Fibroblast of lung (primary cell): ENCODE data around the gene DLG4. TPM values are rescaled to one million over a fixed set of nuclear protein-coding genes. Genes with fewer than 3 reads are reported as not detected.
A peak's percentile ranks its signal among the peaks of the same experiment; 100 is the strongest.

Experiments used
- DNase-seq, 2 donors: peaks; one replicate each; pipeline versions ENCODE4 v3.0.0 to v3.0.0-alpha.2; 2010; ENCODE audit warnings: low read depth in 2 of 2
- H2AFZ ChIP-seq: 2 replicates; pipeline ENCODE4 v1.5.1; 2012; ENCODE audit warnings: low read length, control low read depth, inconsistent platforms
- H3K27ac ChIP-seq: 2 replicates; pipeline ENCODE4 v1.5.1; 2011; ENCODE audit warnings: low read length, control low read depth; ENCODE audit not compliant: insufficient read depth
- H3K27me3 ChIP-seq: 2 replicates; pipeline ENCODE4 v1.5.1; 2011; ENCODE audit warnings: mild to moderate bottlenecking, low read length; ENCODE audit not compliant: control insufficient read depth, insufficient read depth
- H3K36me3 ChIP-seq: 2 replicates; pipeline ENCODE4 v1.5.1; 2011; ENCODE audit warnings: low read length; ENCODE audit not compliant: control insufficient read depth, insufficient read depth
- H3K4me1 ChIP-seq: 2 replicates; pipeline ENCODE4 v1.5.1; 2011; ENCODE audit warnings: low read length; ENCODE audit not compliant: control insufficient read depth, insufficient read depth; ENCODE audit errors: extremely low read depth
- H3K4me2 ChIP-seq: 2 replicates; pipeline ENCODE4 v1.5.1; 2011; ENCODE audit warnings: low read length, control low read depth; ENCODE audit not compliant: insufficient read depth; ENCODE audit errors: extremely low read depth
- H3K4me3 ChIP-seq, 4 experiments: fragments of 200-600 bp in 1 of 4; sonication (generic) in 1 of 4; replicated peaks in 1 of 4; 2 replicates each; pipeline ENCODE4 v1.5.1; 2011 to 2016; ENCODE audit warnings: low read length in 4 of 4, low read depth in 3 of 4, mild to moderate bottlenecking in 3 of 4, control low read depth in 2 of 4, inconsistent platforms in 1 of 4, mixed read lengths in 1 of 4; ENCODE audit not compliant: insufficient read depth in 1 of 4; ENCODE audit errors: control extremely low read depth in 1 of 4
- H3K79me2 ChIP-seq: 2 replicates; pipeline ENCODE4 v1.5.1; 2012; ENCODE audit warnings: mild to moderate bottlenecking, low read length, inconsistent platforms; ENCODE audit not compliant: control insufficient read depth, insufficient read depth
- H3K9ac ChIP-seq: 2 replicates; pipeline ENCODE4 v1.5.1; 2011; ENCODE audit warnings: mild to moderate bottlenecking, low read length, control low read depth; ENCODE audit not compliant: insufficient read depth
- H3K9me3 ChIP-seq: 2 replicates; pipeline ENCODE4 v1.5.1; 2012; ENCODE audit warnings: low read depth, low read length; ENCODE audit not compliant: control insufficient read depth, insufficient read depth
- H4K20me1 ChIP-seq: 2 replicates; pipeline ENCODE4 v1.5.1; 2011; ENCODE audit warnings: low read length; ENCODE audit not compliant: control insufficient read depth, insufficient read depth; ENCODE audit errors: extremely low read depth
- CTCF ChIP-seq, 2 donors: IDR thresholded peaks in 1 of 2; conservative IDR thresholded peaks in 1 of 2; 1 replicate in 1 of 2; 2 replicates in 1 of 2; pipeline ENCODE4 v1.5.1; 2011 to 2012; ENCODE audit warnings: low read length in 2 of 2, control low read depth in 1 of 2, inconsistent platforms in 1 of 2, low read depth in 1 of 2, mild to moderate bottlenecking in 1 of 2
- EZH2 ChIP-seq: IDR thresholded peaks from 2 replicates; pipeline ENCODE4 v1.5.1; 2012; ENCODE audit warnings: low read length, control low read depth, mild to moderate bottlenecking; ENCODE audit errors: missing control alignments
- polyA plus RNA-seq, 2 donors: library from polyadenylated mRNA; depleted of rRNA in 1 of 2; stranded (reverse) in 1 of 2; unstranded in 1 of 2; fragments of >200 nt; gene quantifications; 2 replicates each; pipeline ENCODE4 v1.2.1, GENCODE V29; 2011 to 2012; ENCODE audit warnings: missing spikeins in 1 of 2
- total RNA-seq: library from RNA; depleted of rRNA; stranded (reverse); fragments of >200 nt; gene quantifications from 2 replicates; pipeline ENCODE4 v1.2.1, GENCODE V29; 2014

Gene DLG4
- total and polyA plus RNA-seq, 2 donors (not counting 1 experiment from before 2014, with no cell fraction given), result 11.3 to 22.0 TPM

DNA sequence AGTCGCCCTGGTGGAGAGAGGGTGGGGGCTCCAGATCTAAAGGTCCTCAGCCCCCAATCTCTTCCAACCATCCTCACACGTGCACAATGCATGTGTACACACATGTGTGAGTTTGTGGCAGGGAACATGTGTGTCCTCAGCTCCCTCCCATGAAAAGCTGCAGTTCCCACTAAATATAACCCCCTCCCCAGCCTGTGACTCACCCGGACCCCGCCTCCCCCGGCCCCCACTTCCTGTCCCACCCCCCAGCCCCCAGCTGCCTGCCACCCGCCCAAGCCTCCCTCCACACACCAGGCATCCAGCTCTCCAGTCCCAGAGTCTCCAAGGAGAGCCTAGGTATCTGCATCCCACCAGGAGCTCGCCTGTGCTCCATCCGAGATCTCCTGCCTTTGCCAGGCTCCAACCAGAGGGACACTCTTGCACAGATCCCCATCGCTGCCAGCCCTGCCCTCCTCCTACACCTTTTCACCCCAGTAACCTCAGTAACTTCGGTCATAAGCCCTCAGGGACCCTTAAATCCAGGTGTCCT, 3.9 kb downstream of the DLG4 start:
- H3K4me1 ChIP-seq, result peaks cover 14% of the 10 kb centered on the region
- H3K9ac ChIP-seq, result no peak overlapping the region
- H3K79me2 ChIP-seq, result peaks cover 36% of the 10 kb centered on the region
- H3K36me3 ChIP-seq, result peaks cover 2% of the 10 kb centered on the region
- H4K20me1 ChIP-seq, result no peaks in the 10 kb centered on the region
- DNase-seq, result peak in 1 of 2 donors; percentile 44
- no peaks in the 10 kb centered on the region for H3K9me3 ChIP-seq
- H3K4me3 ChIP-seq, result peak overlapping the region; percentile 54 to 78 (median 66)
- peak overlapping the region; percentile 89 for H3K27ac ChIP-seq
- no peak overlapping the region for H2AFZ ChIP-seq
- H3K27me3 ChIP-seq, result no peaks in the 10 kb centered on the region
- TF ChIP-seq EZH2 (no peak), CTCF (conservative IDR thresholded peaks at IDR 0.05 in 1 of 2, IDR thresholded peaks at IDR 0.05 in 1 of 2; ENCODE audit: low read depth in 1 of 2, low read length in 2 of 2) (no peak)
- H3K4me2 ChIP-seq, result peak overlapping the region; percentile 92

DNA sequence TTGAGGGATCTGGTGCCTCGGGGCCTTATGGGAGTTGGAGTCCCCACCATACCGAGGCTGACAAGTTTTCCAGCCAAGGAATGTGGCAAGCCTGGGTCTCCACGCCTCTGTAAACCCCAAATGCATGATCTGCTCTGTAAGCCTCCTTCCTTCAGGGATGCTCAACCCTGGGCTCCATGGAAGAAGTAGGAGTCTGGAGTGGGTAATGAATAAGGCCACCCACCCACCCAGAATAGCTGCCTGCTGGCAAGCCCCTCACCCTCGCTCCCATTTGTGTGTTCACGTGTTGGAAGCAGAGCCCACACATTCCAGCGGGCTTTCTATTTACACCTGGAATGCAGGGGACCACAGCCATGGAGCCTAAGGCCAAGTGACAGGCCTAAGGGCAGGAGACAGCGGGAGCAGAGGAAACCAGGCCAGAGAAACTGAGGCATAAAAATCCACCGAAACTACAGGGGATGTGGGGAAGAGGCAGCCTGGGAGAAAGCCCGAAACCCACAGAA, 4.4 kb downstream of the DLG4 start:
- peak overlapping the region; percentile 72 for H3K9ac ChIP-seq

More for the DNA sequence above, 4.4 kb downstream of the DLG4 start:
- Histone ChIP-seq H3K27me3 (no peaks in the 10 kb centered on the region), H3K27ac (peak overlapping the region; percentile 89), H2AFZ (no peak overlapping the region), H3K4me1 (peaks cover 10% of the 10 kb centered on the region), H3K79me2 (peaks cover 32% of the 10 kb centered on the region), H3K4me2 (peak overlapping the region; percentile 76), H3K9me3 (no peaks in the 10 kb centered on the region), H4K20me1 (no peaks in the 10 kb centered on the region), H3K4me3 (peak overlapping the region; percentile 40 to 78 (median 56)), H3K36me3 (no peaks in the 10 kb centered on the region)
- no peak for DNase-seq
- TF ChIP-seq EZH2 (no peak), CTCF (conservative IDR thresholded peaks at IDR 0.05 in 1 of 2, IDR thresholded peaks at IDR 0.05 in 1 of 2; ENCODE audit: low read depth in 1 of 2, low read length in 2 of 2) (no peak)
